HFFc6 (cell line): ENCODE results near the gene OR13J1. TPM values are rescaled to one million over a fixed set of nuclear protein-coding genes. Genes with fewer than 3 reads are reported as not detected.

Experiments
- DNase-seq: peaks from one replicate; pipeline ENCODE4 v3.0.0-alpha.2; 2018
- H3K27ac Mint-ChIP-seq: 2 replicates; pipeline ENCODE4 v1.8.0; 2020; ENCODE audit warnings: mild to moderate bottlenecking, mixed read lengths
- H3K27me3 Mint-ChIP-seq: 2 replicates; pipeline ENCODE4 v1.8.0; 2021; ENCODE audit warnings: mild to moderate bottlenecking, moderate library complexity, mixed read lengths; ENCODE audit not compliant: insufficient read depth
- H3K36me3 Mint-ChIP-seq: 2 replicates; pipeline ENCODE4 v1.8.0; 2021; ENCODE audit warnings: low read depth, mixed read lengths
- H3K4me1 Mint-ChIP-seq: 2 replicates; pipeline ENCODE4 v1.8.0; 2020; ENCODE audit warnings: low read depth, mixed read lengths
- H3K4me3 Mint-ChIP-seq: 2 replicates; pipeline ENCODE4 v1.8.0; 2020; ENCODE audit warnings: mild to moderate bottlenecking, moderate library complexity, mixed read lengths
- H3K9me3 Mint-ChIP-seq: 2 replicates; pipeline ENCODE4 v1.8.0; 2020; ENCODE audit warnings: mild to moderate bottlenecking, mixed read lengths
- total RNA-seq, 6 experiments: library from RNA; stranded (reverse); fragmentation: NEBNext Ultra II Directional; extraction: Animal tissue kit (Norgen Biotek cat#: 25700); gene quantifications; 2 replicates in 1 of 6; 3 replicates in 5 of 6; pipeline ENCODE4 v1.2.3, GENCODE V29; 2021
- TF ChIP-seq, protein P1 (sequence below): fragments of 200-600 bp; sonication (generic); IDR thresholded peaks from 2 replicates; pipeline ENCODE4 v1.5.0; 2021; ENCODE audit warnings: antibody characterized with exemption, mild to moderate bottlenecking

Gene OR13J1
- total RNA-seq, 6 experiments from 2014 or later: not detected

- Mint-ChIP-seq H3K4me3 (no peak overlapping the region), H3K27me3 (peaks cover 20% of the 10 kb centered on the region), H3K9me3 (no peaks in the 10 kb centered on the region), H3K36me3 (no peaks in the 10 kb centered on the region), H3K27ac (no peak overlapping the region), H3K4me1 (no peaks in the 10 kb centered on the region)
- TF ChIP-seq, protein P1, sequence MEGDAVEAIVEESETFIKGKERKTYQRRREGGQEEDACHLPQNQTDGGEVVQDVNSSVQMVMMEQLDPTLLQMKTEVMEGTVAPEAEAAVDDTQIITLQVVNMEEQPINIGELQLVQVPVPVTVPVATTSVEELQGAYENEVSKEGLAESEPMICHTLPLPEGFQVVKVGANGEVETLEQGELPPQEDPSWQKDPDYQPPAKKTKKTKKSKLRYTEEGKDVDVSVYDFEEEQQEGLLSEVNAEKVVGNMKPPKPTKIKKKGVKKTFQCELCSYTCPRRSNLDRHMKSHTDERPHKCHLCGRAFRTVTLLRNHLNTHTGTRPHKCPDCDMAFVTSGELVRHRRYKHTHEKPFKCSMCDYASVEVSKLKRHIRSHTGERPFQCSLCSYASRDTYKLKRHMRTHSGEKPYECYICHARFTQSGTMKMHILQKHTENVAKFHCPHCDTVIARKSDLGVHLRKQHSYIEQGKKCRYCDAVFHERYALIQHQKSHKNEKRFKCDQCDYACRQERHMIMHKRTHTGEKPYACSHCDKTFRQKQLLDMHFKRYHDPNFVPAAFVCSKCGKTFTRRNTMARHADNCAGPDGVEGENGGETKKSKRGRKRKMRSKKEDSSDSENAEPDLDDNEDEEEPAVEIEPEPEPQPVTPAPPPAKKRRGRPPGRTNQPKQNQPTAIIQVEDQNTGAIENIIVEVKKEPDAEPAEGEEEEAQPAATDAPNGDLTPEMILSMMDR: no peak
- no peak for DNase-seq
Measured at GRCh38 chr9:35856206-35856605, 14.0 kb downstream of the OR13J1 start.

- peaks cover 10% of the 10 kb centered on the region for H3K27me3 Mint-ChIP-seq
- H3K27ac Mint-ChIP-seq: no peak overlapping the region
- no peaks in the 10 kb centered on the region for H3K4me1 Mint-ChIP-seq
- no peak overlapping the region for H3K4me3 Mint-ChIP-seq
- H3K36me3 Mint-ChIP-seq: no peaks in the 10 kb centered on the region
- no peaks in the 10 kb centered on the region for H3K9me3 Mint-ChIP-seq
- DNase-seq: no peak
- TF ChIP-seq, protein P1: no peak
Measured at GRCh38 chr9:35854091-35854762, 16.0 kb downstream of the OR13J1 start.

GRCh38 chr9:35852876-35853865 lies 17.0 kb downstream of the OR13J1 start:
- Mint-ChIP-seq H3K4me3 (no peak overlapping the region), H3K4me1 (peaks cover 10% of the 10 kb centered on the region), H3K27me3 (peaks cover 10% of the 10 kb centered on the region), H3K27ac (no peak overlapping the region), H3K9me3 (no peaks in the 10 kb centered on the region), H3K36me3 (no peaks in the 10 kb centered on the region)
- no peak for DNase-seq
- TF ChIP-seq, protein P1: no peak

- no peak for DNase-seq
- Mint-ChIP-seq H3K9me3 (no peaks in the 10 kb centered on the region), H3K4me1 (peaks cover 19% of the 10 kb centered on the region), H3K4me3 (no peak overlapping the region), H3K36me3 (no peaks in the 10 kb centered on the region), H3K27ac (no peak overlapping the region), H3K27me3 (peaks cover 8% of the 10 kb centered on the region)
- TF ChIP-seq, protein P1: no peak
Measured at GRCh38 chr9:35852267-35852815, 17.9 kb downstream of the OR13J1 start.

- Mint-ChIP-seq H3K36me3 (no peaks in the 10 kb centered on the region), H3K27ac (peak overlapping the region; percentile 83)
- TF ChIP-seq, protein P1: no peak
Measured at GRCh38 chr9:35847792-35848572, 22.2 kb downstream of the OR13J1 start.

More at GRCh38 chr9:35847792-35848572, 22.2 kb downstream of the OR13J1 start:
- DNase-seq: peak; percentile 94
- Mint-ChIP-seq H3K4me1 (peaks cover 45% of the 10 kb centered on the region), H3K27me3 (no peaks in the 10 kb centered on the region; the same call in none of the 2 replicates), H3K9me3 (no peaks in the 10 kb centered on the region), H3K4me3 (peak overlapping the region; percentile 67)
